ENCODE data around the gene SEPHS2. TPM values are rescaled to one million over a fixed set of nuclear protein-coding genes. Genes with fewer than 3 reads are reported as not detected.
A peak's percentile ranks its signal among the peaks of the same experiment; 100 is the strongest.

Gene SEPHS2
- total and polyA plus RNA-seq, 4 donors, result 17.1 to 68.6 (median 46.0) TPM

DNA sequence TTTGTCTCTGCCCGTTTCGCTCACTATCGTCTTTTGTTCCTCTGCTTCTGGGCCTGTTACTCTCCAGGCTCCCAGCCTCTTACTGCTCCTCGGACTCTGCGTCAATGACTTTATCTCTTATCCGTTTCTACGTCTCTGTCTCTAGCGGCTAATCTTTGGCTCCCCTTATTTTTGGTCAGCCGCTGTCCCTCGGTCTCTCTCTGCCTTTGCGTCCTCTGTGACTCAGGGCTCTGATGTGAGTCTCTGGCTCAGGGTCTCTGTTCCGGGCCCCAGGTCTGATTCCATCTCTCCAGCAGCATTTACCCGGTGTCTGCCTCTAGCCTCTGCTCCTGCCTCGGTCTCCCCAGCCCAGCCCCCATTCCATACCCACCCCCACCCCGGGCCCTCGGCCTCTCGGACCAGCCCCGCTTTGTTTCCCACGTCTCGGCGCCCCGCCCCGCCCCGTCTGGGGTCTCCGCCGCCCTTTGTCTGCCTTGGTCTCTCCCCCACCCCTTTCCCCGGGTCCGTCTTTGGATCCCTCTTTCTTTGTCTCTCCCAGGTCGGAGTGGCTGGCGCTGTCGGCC, 51.0 kb downstream of the SEPHS2 start:
- Histone ChIP-seq H3K4me3 (peak overlapping the region; percentile 96), H3K4me1 (ENCODE audit: control insufficient read depth in 5 of 5, insufficient read depth in 5 of 5, low read length in 5 of 5) (peaks cover 0 to 19% (median 4%) of the 10 kb centered on the region in 5 donors), H3K9ac (ENCODE audit: insufficient read depth in 1 of 2, low read length in 2 of 2) (peak overlapping the region; percentile 89 to 95), H3K9me3 (ENCODE audit: control insufficient read depth in 4 of 4, insufficient read depth in 3 of 4, low read length in 3 of 4) (no peaks in the 10 kb centered on the region), H3K27ac (ENCODE audit: low read depth in 1 of 2, low read length in 1 of 2) (peak overlapping the region; percentile 86 to 95), H3K36me3 (ENCODE audit: control insufficient read depth in 4 of 4, insufficient read depth in 4 of 4, low read length in 4 of 4) (peaks cover 0 to 12% (median 2%) of the 10 kb centered on the region in 4 donors), H3K27me3 (ENCODE audit: control insufficient read depth in 3 of 3, insufficient read depth in 3 of 3, low read length in 2 of 3) (no peaks in the 10 kb centered on the region)
- TF ChIP-seq, protein P1, sequence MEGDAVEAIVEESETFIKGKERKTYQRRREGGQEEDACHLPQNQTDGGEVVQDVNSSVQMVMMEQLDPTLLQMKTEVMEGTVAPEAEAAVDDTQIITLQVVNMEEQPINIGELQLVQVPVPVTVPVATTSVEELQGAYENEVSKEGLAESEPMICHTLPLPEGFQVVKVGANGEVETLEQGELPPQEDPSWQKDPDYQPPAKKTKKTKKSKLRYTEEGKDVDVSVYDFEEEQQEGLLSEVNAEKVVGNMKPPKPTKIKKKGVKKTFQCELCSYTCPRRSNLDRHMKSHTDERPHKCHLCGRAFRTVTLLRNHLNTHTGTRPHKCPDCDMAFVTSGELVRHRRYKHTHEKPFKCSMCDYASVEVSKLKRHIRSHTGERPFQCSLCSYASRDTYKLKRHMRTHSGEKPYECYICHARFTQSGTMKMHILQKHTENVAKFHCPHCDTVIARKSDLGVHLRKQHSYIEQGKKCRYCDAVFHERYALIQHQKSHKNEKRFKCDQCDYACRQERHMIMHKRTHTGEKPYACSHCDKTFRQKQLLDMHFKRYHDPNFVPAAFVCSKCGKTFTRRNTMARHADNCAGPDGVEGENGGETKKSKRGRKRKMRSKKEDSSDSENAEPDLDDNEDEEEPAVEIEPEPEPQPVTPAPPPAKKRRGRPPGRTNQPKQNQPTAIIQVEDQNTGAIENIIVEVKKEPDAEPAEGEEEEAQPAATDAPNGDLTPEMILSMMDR (IDR thresholded peaks at IDR 0.05; ENCODE audit: control extremely low read depth, extremely low read depth), result no peak
- DNase-seq (peak in 2 of 3 donors; percentile 48 to 65), ATAC-seq (ENCODE audit: insufficient read depth, low FRiP score) (no peak)
- 11 to 14% methylated on average over 31 of the region's 31 CpGs for WGBS, 2 donors

Small RNA genes within 50 kb of the gene (small RNA-seq; reads per million reads assigned to genes)
- gene RF00019 (ENCODE audit: low replicate concordance) (not detected), gene RF00406 (ENCODE audit: low replicate concordance) (0.15 reads per million), gene RNU7-61P (ENCODE audit: low replicate concordance) (not detected)

Other genes starting within 250 kb of the SEPHS2 start
- gene SULT1A3, start 246.6 kb downstream of the SEPHS2 start, total RNA-seq, result 10 to 100 TPM; 16.3 to 22.4 TPM
- 10 to 100 TPM in 1 of 2 donors, 1 to 10 TPM in 1; 8.3 to 32.8 TPM for gene SULT1A3, start 246.6 kb downstream of the SEPHS2 start, polyA plus RNA-seq
- gene NPIPB13, start 197.4 kb downstream of the SEPHS2 start, total RNA-seq, result 10 to 100 TPM in 1 of 2 donors, 1 to 10 TPM in 1; 8.4 to 22.9 TPM
- gene NPIPB13, start 197.4 kb downstream of the SEPHS2 start, polyA plus RNA-seq, result 1 to 10 TPM; 3.5 to 4.7 TPM
- gene CD2BP2, start 90.6 kb downstream of the SEPHS2 start, total RNA-seq, result 10 to 100 TPM; 37.5 to 69.8 TPM
- 10 to 100 TPM; 43.5 to 49.1 TPM for gene CD2BP2, start 90.6 kb downstream of the SEPHS2 start, polyA plus RNA-seq
- 10 to 100 TPM; 31.7 to 43.6 TPM for gene TBC1D10B, start 75.4 kb downstream of the SEPHS2 start, total RNA-seq
- 10 to 100 TPM; 26.9 to 27.8 TPM for gene TBC1D10B, start 75.4 kb downstream of the SEPHS2 start, polyA plus RNA-seq
- not detected for gene MYL11, start 71.1 kb downstream of the SEPHS2 start, total RNA-seq
- gene MYL11, start 71.1 kb downstream of the SEPHS2 start, polyA plus RNA-seq, result 1 to 10 TPM in 1 of 2 donors, under 1 TPM in 1; 0.44 to 3.9 TPM
- 1 to 10 TPM; 3.3 to 4.6 TPM for gene SEPTIN1, start 63.3 kb downstream of the SEPHS2 start, total RNA-seq
- gene SEPTIN1, start 63.3 kb downstream of the SEPHS2 start, polyA plus RNA-seq, result 1 to 10 TPM; 5.8 to 7.3 TPM
- gene ZNF48, start 50.5 kb downstream of the SEPHS2 start, total RNA-seq, result 1 to 10 TPM; 5.3 to 8.0 TPM
- 1 to 10 TPM; 4.2 to 4.7 TPM for gene ZNF48, start 50.5 kb downstream of the SEPHS2 start, polyA plus RNA-seq
- gene ZNF771, start 38.3 kb downstream of the SEPHS2 start, total RNA-seq, result 1 to 10 TPM; 3.0 to 7.2 TPM
- 1 to 10 TPM; 3.3 to 5.4 TPM for gene ZNF771, start 38.3 kb downstream of the SEPHS2 start, polyA plus RNA-seq
- gene DCTPP1, start 15.8 kb downstream of the SEPHS2 start, total RNA-seq, result 10 to 100 TPM; 13.2 to 33.8 TPM
- 10 to 100 TPM; 20.3 to 50.9 TPM for gene DCTPP1, start 15.8 kb downstream of the SEPHS2 start, polyA plus RNA-seq
- gene ITGAL, start 26.9 kb upstream of the SEPHS2 start, total RNA-seq, result 10 to 100 TPM; 14.4 to 48.1 TPM
- 10 to 100 TPM; 15.2 to 32.8 TPM for gene ITGAL, start 26.9 kb upstream of the SEPHS2 start, polyA plus RNA-seq
- 10 to 100 TPM; 17.9 to 33.9 TPM for gene ZNF768, start 80.7 kb upstream of the SEPHS2 start, total RNA-seq
- gene ZNF768, start 80.7 kb upstream of the SEPHS2 start, polyA plus RNA-seq, result 10 to 100 TPM; 20.0 to 45.1 TPM
- gene ZNF747, start 89.0 kb upstream of the SEPHS2 start, total RNA-seq, result 10 to 100 TPM; 11.2 to 11.7 TPM
- 1 to 10 TPM; 7.1 to 7.2 TPM for gene ZNF747, start 89.0 kb upstream of the SEPHS2 start, polyA plus RNA-seq
- 10 to 100 TPM; 10.4 to 12.6 TPM for gene ZNF764, start 112.5 kb upstream of the SEPHS2 start, total RNA-seq
- 1 to 10 TPM; 4.9 to 6.1 TPM for gene ZNF764, start 112.5 kb upstream of the SEPHS2 start, polyA plus RNA-seq
- 10 to 100 TPM in 1 of 2 donors, 1 to 10 TPM in 1; 8.6 to 22.6 TPM for gene ZNF688, start 125.8 kb upstream of the SEPHS2 start, total RNA-seq
- gene ZNF688, start 125.8 kb upstream of the SEPHS2 start, polyA plus RNA-seq, result 10 to 100 TPM; 10.5 to 23.3 TPM
- 10 to 100 TPM; 13.9 to 15.5 TPM for gene ZNF785, start 139.8 kb upstream of the SEPHS2 start, total RNA-seq
- 1 to 10 TPM; 4.0 to 5.5 TPM for gene ZNF785, start 139.8 kb upstream of the SEPHS2 start, polyA plus RNA-seq
- gene ZNF689, start 164.5 kb upstream of the SEPHS2 start, total RNA-seq, result 1 to 10 TPM; 4.4 to 9.5 TPM
- 1 to 10 TPM; 3.0 to 5.1 TPM for gene ZNF689, start 164.5 kb upstream of the SEPHS2 start, polyA plus RNA-seq
- gene PRR14, start 205.1 kb upstream of the SEPHS2 start, total RNA-seq, result 10 to 100 TPM; 16.0 to 60.3 TPM
- 10 to 100 TPM; 44.7 to 63.2 TPM for gene PRR14, start 205.1 kb upstream of the SEPHS2 start, polyA plus RNA-seq
- 10 to 100 TPM; 32.1 to 80.8 TPM for gene FBRS, start 212.6 kb upstream of the SEPHS2 start, total RNA-seq
- gene FBRS, start 212.6 kb upstream of the SEPHS2 start, polyA plus RNA-seq, result 10 to 100 TPM; 55.4 to 55.7 TPM